HUES64 (cell line): ENCODE data around the gene ETV3. TPM values are rescaled to one million over a fixed set of nuclear protein-coding genes. Genes with fewer than 3 reads are reported as not detected.
"Not testable (repeated sequence)": the region's sequence is repeated elsewhere in the genome, so short reads cannot be mapped to it uniquely, and the experiment has no call there.

ENCODE experiments used
- H3K27ac ChIP-seq: 2 replicates; pipeline ENCODE4 v1.7.0; 2013; ENCODE audit warnings: low read depth, low read length, inconsistent platforms
- H3K27me3 ChIP-seq: 2 replicates; pipeline ENCODE4 v1.6.1; 2013; ENCODE audit warnings: mild to moderate bottlenecking, low read length; ENCODE audit not compliant: insufficient read depth
- H3K36me3 ChIP-seq: 2 replicates; pipeline ENCODE4 v1.6.1; 2013; ENCODE audit warnings: mild to moderate bottlenecking, low read length; ENCODE audit not compliant: insufficient read depth
- H3K4me1 ChIP-seq: 2 replicates; pipeline ENCODE4 v1.6.1; 2013; ENCODE audit warnings: mild to moderate bottlenecking, low read length, moderate library complexity; ENCODE audit not compliant: insufficient read depth
- H3K4me3 ChIP-seq: 2 replicates; pipeline ENCODE4 v1.5.1; 2013; ENCODE audit warnings: mild to moderate bottlenecking, low read length, moderate library complexity
- H3K9ac ChIP-seq: 2 replicates; pipeline ENCODE4 v1.6.1; 2013; ENCODE audit warnings: mild to moderate bottlenecking, low read depth, low read length
- H3K9me3 ChIP-seq: 2 replicates; pipeline ENCODE4 v1.6.1; 2013; ENCODE audit warnings: low read depth, low read length; ENCODE audit not compliant: insufficient read depth
- WGBS: fragments of 150-250, 120-280 bp; methylation state at CpG from one replicate; pipeline ENCODE4 v1.1.7; 2013; ENCODE audit warnings: missing lambda C conversion rate; 5-methylcytosine and 5-hydroxymethylcytosine counted together
- polyA plus RNA-seq, 2 experiments: library from polyadenylated mRNA; stranded (reverse); fragments of 50-300 nt; gene quantifications; one replicate each; pipeline ENCODE4 v1.2.3, GENCODE V29; 2013

ETV3 gene
- 11.6 TPM for polyA plus RNA-seq (2013, experiment 1 of 2)
- polyA plus RNA-seq (2013, experiment 2 of 2) = 13.5 TPM

DNA sequence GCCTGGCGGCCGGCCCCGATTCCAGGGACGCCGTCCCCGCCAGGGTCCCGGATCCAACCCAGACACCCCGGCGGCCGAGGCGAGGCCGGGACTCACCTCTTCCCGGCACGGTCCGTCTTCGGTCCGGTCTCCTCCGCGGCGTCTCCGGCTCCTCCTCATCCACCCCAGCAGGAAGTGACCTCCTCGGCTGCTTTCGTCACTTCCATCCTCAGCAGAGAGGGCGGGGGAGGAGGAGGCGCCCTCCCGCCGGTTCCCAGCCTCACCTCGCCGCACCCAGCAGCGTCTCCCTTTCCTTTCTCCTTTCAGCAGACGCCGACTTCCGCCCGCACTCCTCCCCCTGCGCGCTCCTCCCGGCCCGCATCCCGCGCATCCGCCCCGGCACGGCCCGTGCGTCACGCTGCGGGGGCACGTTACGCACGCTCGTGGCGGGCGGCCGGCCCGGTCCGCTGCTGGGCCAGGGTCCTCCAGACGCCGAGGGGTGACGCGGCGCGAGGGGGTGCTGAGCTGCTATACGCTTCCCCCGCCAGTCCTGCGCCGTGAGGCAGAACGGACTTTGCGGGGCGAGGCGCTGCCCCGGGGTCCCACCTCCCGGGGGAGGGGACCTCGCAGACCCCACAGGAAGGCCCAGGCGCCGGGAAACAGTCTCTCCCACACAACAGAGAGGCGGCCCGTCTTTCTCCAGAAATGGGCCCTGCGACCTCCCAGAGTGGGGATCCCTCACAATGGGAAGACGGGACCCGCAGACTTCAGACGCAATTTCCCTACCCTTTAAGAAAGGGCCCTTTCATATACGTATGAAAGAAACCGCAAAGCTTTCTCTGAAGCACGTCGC is at the start of gene ETV3:
Gene ETV3, minus strand, starts transcription at position 176 of the 832 bp plus-strand sequence. CDS start 2,043 bp downstream, outside the sequence.
- H3K27ac ChIP-seq = peak within 1 kb of the TSS; percentile 99
- H3K36me3 ChIP-seq = peaks cover 28% of the 10 kb centered on the region
- no peaks in the 10 kb centered on the region for H3K27me3 ChIP-seq
- no peaks in the 10 kb centered on the region for H3K9me3 ChIP-seq
- under 1% methylated on average over 85 of the region's 85 CpGs for WGBS
- H3K4me3 ChIP-seq = peak within 1 kb of the TSS; percentile 94
- peaks cover 43% of the 10 kb centered on the region for H3K4me1 ChIP-seq
- H3K9ac ChIP-seq = peak within 1 kb of the TSS; percentile 79

DNA sequence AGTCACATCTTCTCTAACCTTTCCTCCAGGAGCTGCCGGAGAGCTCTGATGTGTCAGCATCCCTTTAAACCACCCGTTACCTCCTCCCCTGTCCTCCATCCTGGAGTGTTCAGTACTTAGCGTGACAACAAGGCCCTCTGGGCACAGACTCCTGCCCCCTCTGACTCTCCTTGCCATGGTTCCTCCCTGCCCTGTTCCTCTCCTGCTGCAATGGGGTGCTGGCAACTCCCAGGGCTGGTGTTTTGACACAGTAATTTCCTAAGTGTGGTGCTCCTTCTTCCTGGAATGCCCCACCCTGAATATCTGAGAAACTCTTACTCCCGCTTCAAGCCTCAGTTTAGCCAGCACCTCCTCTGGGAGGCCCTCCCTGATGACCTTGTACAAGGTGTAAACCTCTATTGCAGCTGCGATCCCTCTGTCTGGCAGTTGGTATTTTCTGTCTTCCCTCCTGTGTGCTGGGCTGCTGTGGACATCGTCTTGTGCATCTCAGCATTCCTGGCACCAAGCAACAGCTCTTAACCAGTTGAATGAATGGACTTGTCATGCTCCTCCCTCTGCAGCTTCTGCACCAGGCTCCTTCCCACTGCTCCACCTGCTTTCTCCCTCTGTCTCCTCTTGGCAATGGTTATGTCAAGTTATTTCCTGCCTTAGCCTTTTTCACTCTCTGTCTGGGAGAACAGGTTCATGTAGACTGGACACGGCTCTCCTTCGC is 48.2 kb upstream of the ETV3 start:
- Histone ChIP-seq H3K36me3 (no peaks in the 10 kb centered on the region), H3K27ac (no peak overlapping the region), H3K9me3 (no peaks in the 10 kb centered on the region), H3K27me3 (no peaks in the 10 kb centered on the region), H3K4me3 (no peak overlapping the region), H3K4me1 (no peaks in the 10 kb centered on the region), H3K9ac (no peak overlapping the region)
- WGBS = 93% methylated on average over 8 of the region's 8 CpGs

DNA sequence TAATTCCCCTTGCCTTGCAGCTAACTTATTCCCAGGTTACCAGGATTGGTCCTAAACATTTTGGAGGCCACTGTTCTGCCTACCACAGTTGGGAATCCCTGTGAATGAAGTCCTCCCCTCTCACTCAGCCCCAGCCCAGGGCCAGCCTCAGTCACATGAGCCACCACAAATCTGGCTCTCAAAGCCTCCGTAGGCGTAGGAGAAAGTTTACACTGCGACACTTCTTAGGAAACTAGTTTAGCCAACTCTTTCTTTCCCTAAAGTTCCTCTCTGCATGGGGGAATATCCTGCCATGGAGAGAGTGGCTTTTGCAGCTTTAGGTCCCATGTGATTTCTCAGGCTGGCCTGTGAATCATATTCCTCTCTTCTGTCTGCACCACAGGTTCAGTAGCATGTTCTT is 45.7 kb upstream of the ETV3 start:
- H3K4me3 ChIP-seq = no peak overlapping the region
- H3K9me3 ChIP-seq = no peaks in the 10 kb centered on the region
- no peaks in the 10 kb centered on the region for H3K36me3 ChIP-seq
- no peak overlapping the region for H3K27ac ChIP-seq
- no peak overlapping the region for H3K9ac ChIP-seq
- H3K4me1 ChIP-seq = no peaks in the 10 kb centered on the region
- 87% methylated on average over 3 of the region's 3 CpGs for WGBS
- H3K27me3 ChIP-seq = no peaks in the 10 kb centered on the region

DNA sequence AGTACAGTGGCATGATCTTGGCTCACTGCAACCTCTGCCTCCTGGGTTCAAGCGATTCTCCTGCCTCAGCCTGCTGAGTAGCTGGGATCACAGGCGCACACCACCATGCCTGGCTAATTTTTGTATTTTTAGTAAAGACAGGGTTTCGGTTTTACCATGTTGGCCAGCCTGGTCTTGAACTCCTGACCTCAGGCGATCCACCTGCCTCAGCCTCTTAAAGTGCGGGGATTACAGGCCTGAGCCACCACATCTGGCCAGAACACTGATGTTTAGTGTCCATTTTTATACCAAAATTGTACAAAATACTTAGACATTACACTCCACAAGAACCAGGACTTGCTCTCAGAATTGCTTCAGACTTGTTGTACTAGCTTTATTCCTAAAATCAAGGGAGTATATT is 44.2 kb upstream of the ETV3 start:
- H3K4me3 ChIP-seq, H3K27ac ChIP-seq, H3K9ac ChIP-seq, H3K9me3 ChIP-seq, H3K27me3 ChIP-seq, H3K4me1 ChIP-seq, H3K36me3 ChIP-seq: not testable (repeated sequence)
- 86% methylated on average over 5 of the region's 5 CpGs for WGBS

DNA sequence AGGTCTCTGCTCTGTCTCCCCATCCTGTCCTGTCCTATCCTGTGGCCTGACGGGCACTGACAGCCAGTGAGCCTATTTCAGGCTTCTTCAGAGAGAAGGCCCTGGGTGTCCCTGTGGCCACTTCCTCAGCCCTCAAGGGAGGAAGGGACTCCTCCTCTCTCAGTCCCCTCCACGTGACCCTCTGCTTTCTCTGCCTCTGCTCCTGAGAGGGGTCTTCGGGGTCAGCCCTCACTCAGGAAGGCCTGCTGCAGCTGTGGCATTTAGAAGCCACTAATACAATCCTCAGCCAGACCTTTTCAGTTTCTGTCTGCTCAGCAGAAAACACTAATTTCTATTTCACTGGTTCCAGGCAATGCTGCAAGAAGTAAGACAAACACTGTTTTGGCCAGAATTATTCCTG is 43.6 kb upstream of the ETV3 start:
- Histone ChIP-seq H3K27ac (no peak overlapping the region), H3K4me3 (no peak overlapping the region), H3K9me3 (no peaks in the 10 kb centered on the region), H3K4me1 (no peaks in the 10 kb centered on the region), H3K36me3 (no peaks in the 10 kb centered on the region), H3K9ac (no peak overlapping the region), H3K27me3 (no peaks in the 10 kb centered on the region)
- 86% methylated on average over 3 of the region's 3 CpGs for WGBS

DNA sequence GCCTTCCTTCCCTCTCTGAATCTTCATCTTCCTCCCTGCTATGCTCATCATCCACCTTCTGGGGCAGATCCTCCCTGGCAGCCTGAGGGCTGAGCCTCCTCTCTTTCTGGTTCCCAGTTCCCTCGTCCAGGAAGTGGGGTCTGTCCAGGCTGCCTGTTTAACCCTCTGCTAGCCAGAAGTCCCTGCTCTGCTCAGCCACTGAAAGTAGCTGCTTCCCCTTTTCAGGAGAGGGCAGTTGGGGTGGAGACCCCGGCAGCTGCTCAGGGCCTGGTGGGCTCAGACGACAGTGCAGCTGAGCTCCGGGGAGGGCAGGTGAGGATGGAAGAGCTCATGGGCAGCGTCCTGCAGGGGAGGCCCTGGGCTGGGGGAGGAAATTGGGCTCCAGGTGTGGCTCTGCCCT is 43.1 kb upstream of the ETV3 start:
- no peak overlapping the region for H3K9ac ChIP-seq
- H3K4me1 ChIP-seq = no peaks in the 10 kb centered on the region
- no peaks in the 10 kb centered on the region for H3K36me3 ChIP-seq
- no peaks in the 10 kb centered on the region for H3K27me3 ChIP-seq
- H3K4me3 ChIP-seq = no peak overlapping the region
- H3K27ac ChIP-seq = no peak overlapping the region
- WGBS = 69% methylated on average over 5 of the region's 5 CpGs
- H3K9me3 ChIP-seq = no peaks in the 10 kb centered on the region

DNA sequence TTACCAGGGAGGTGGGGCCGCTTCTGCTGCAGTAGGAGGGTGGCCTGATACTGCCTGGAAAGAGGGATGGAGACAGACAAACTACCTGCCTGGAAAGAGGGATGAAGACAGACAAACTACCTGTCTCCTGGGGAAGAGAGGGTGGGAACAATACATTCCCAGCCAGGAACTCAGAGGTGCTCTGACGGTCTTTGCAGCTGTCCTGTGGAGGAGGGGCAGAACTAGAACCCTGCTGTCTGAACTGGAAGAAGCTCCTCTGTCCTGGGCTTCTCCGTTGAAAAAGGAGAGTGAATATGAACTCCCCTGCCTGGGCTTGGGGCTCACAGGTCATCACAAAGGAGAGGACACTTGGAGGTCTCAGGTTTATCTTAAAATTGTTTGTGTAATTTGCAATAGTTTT is 40.3 kb upstream of the ETV3 start:
- Histone ChIP-seq H3K27me3 (no peaks in the 10 kb centered on the region), H3K27ac (no peak overlapping the region), H3K9me3 (no peaks in the 10 kb centered on the region), H3K4me3 (no peak overlapping the region), H3K36me3 (no peaks in the 10 kb centered on the region), H3K4me1 (no peaks in the 10 kb centered on the region), H3K9ac (no peak overlapping the region)
- WGBS = 47% methylated on average over 3 of the region's 3 CpGs

DNA sequence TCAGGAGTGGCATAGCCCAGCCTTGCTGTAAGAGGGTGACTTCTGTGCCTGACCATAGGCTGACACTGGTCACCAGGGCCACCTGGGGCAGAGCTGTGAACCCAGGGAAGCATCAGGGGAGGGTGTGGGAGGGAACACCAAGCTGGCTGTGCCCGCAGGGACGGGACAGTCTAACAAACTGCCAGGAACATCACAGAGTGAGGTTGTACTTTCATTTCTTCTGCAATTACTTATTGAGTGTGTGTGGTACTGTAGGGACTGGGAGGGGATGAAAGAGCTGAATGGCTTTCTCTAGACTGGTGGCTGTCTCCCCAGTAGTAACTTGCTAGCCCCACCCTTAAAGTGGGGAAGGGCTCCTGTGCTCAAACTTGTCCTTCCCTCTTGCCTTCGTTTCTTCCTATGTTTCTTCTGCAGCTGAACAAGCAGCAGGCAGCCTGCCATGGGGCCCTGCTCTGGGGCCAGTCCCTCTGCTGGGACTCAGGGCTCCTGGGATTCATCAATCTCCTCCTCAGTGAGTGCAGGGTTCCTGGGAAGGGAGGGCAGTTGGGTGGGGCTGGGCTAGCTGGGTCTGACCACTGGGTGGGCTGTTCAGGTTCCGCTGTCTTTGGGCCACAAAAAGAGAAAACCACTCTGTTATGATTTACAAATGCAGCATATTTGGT is 39.7 kb upstream of the ETV3 start:
- no peaks in the 10 kb centered on the region for H3K9me3 ChIP-seq
- no peaks in the 10 kb centered on the region for H3K4me1 ChIP-seq
- WGBS = 95% methylated on average over 4 of the region's 4 CpGs
- H3K27me3 ChIP-seq = no peaks in the 10 kb centered on the region
- no peak overlapping the region for H3K27ac ChIP-seq
- H3K36me3 ChIP-seq = no peaks in the 10 kb centered on the region
- H3K9ac ChIP-seq = no peak overlapping the region
- no peak overlapping the region for H3K4me3 ChIP-seq

DNA sequence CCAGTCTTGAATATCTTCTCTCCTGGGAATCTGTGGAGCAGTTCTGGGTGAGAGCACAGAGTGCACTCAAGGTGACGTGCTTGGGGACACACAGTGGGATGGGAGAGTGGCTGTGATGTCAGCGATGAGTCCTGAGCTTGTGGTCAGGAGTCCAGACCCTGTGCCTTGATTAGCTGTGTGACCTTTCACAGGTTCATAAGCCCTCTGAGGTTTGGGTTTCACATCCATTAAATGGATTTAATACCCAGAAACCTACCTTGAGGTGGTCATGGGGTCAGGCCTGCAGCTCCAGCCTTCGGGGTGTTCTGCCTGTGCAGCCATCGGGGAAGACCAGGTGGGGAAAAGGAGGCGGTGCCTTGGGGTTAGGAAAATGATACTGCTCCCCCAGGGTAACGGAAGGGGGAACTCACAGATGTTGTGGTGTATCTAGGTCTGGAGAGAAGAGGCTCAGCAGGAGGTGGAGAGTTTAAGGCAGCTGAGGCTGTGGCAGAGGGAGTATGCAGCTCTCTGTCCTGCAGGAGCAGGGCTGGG is 38.5 kb upstream of the ETV3 start:
- no peak overlapping the region for H3K9ac ChIP-seq
- H3K36me3 ChIP-seq = no peaks in the 10 kb centered on the region
- H3K9me3 ChIP-seq = no peaks in the 10 kb centered on the region
- H3K4me3 ChIP-seq = no peak overlapping the region
- 94% methylated on average over 6 of the region's 6 CpGs for WGBS
- H3K4me1 ChIP-seq = no peaks in the 10 kb centered on the region
- no peak overlapping the region for H3K27ac ChIP-seq
- H3K27me3 ChIP-seq = no peaks in the 10 kb centered on the region

DNA sequence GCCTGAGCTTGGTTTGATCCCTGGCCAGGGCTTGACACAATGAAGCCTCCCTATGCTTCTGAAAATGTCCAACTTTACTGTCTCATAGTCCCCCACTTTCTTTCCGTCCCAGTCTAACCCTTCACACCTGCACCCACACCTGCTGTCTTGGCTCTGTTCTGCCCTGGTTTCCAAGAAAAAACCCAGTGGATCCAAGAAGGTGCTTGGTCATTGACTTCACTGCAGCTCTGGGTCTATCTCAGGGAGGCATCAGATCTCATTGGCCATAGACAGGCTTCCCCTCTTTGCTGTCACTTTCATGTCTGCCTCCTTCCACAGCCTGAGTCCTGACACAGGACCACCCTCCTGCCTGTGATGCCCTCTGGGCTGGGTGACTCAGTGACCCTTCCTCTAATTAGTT is 37.8 kb upstream of the ETV3 start:
- WGBS = 87% methylated on average over 1 of the region's 1 CpG
- Histone ChIP-seq H3K9ac (no peak overlapping the region), H3K27me3 (no peaks in the 10 kb centered on the region), H3K36me3 (no peaks in the 10 kb centered on the region), H3K4me1 (no peaks in the 10 kb centered on the region), H3K9me3 (no peaks in the 10 kb centered on the region), H3K27ac (no peak overlapping the region), H3K4me3 (no peak overlapping the region)

DNA sequence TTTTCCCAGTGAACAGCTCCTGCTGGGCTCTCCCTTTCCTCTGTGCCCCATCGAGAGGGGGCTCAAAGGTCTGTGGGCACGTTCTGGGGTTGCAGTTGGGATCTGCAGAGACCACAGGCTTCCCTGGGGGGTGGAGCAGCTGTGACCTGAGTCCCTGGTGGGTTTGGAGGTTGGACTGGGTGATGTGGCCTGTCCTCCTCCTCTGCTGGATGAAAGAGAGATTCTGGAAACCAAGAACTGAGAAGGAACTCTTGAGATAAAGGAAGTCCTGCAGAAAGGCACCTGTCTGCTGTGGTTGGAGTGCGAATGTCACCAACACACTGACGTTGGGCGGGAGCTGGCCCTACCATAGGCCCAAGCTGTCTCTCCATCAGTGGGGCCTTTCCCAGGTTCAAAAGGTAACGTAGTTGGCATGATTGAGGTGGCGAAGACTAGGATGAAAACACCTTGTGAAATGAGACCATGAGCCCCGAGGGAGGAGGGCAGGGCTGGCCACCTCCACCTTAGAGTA is 35.8 kb upstream of the ETV3 start:
- no peaks in the 10 kb centered on the region for H3K9me3 ChIP-seq
- no peaks in the 10 kb centered on the region for H3K27me3 ChIP-seq
- H3K4me3 ChIP-seq = no peak overlapping the region
- H3K4me1 ChIP-seq = no peaks in the 10 kb centered on the region
- no peaks in the 10 kb centered on the region for H3K36me3 ChIP-seq
- H3K27ac ChIP-seq = no peak overlapping the region
- H3K9ac ChIP-seq = no peak overlapping the region
- 90% methylated on average over 8 of the region's 8 CpGs for WGBS
